ENCODE results near the gene APBB2.
A peak's percentile ranks its signal among the peaks of the same experiment; 100 is the strongest.

Gene APBB2

GRCh38 chr4:40840985-40841571 is 373.3 kb downstream of the APBB2 start:
- POLR2A ChIA-PET = no interaction called here
- H3K4me3 ChIP-seq (ENCODE audit: low read depth, low read length) = no peak overlapping the region
- DNase-seq (ENCODE audit: low read depth, low spot score) = peak; percentile 50
- CTCF ChIA-PET = interaction anchor here (0.7 to 3.6 kb wide), 42 partner anchors 8 to 413 kb away, joined by 3 to 55 read pairs (median 6); partner anchors contain the start of gene APBB2
- TF ChIP-seq CTCF (IDR thresholded peaks at IDR 0.05; ENCODE audit: insufficient read depth, low read length, missing control alignments) = peak; percentile 85

- POLR2A ChIA-PET = no interaction called here
Measured at GRCh38 chr4:40840255-40840984, 373.9 kb downstream of the APBB2 start.

GRCh38 chr4:40838742-40839141 is 375.6 kb downstream of the APBB2 start:
- DNase-seq (ENCODE audit: low read depth, low spot score) = no peak
- ChIA-PET POLR2A (no interaction called here), CTCF (interaction anchor here (1.1 to 3.6 kb wide), 6 partner anchors 9 to 86 kb away, joined by 3 to 55 read pairs (median 6); no protein-coding TSS in a partner anchor)
- TF ChIP-seq CTCF (IDR thresholded peaks at IDR 0.05; ENCODE audit: insufficient read depth, low read length, missing control alignments) = no peak
- H3K4me3 ChIP-seq (ENCODE audit: low read depth, low read length) = no peak overlapping the region

More at GRCh38 chr4:40840255-40840984, 373.9 kb downstream of the APBB2 start:
- DNase-seq (ENCODE audit: low read depth, low spot score) = no peak
- H3K4me3 ChIP-seq (ENCODE audit: low read depth, low read length) = no peak overlapping the region
- TF ChIP-seq CTCF (IDR thresholded peaks at IDR 0.05; ENCODE audit: insufficient read depth, low read length, missing control alignments) = no peak
- CTCF ChIA-PET = interaction anchor here (0.7 to 3.6 kb wide), 43 partner anchors 9 to 413 kb away, joined by 3 to 55 read pairs (median 6); partner anchors contain the start of gene APBB2

GRCh38 chr4:40837094-40837870 is 377.1 kb downstream of the APBB2 start:
- no peak for DNase-seq (ENCODE audit: low read depth, low spot score)
- POLR2A ChIA-PET = no interaction called here
- H3K4me3 ChIP-seq (ENCODE audit: low read depth, low read length) = no peak overlapping the region
- TF ChIP-seq CTCF (IDR thresholded peaks at IDR 0.05; ENCODE audit: insufficient read depth, low read length, missing control alignments) = no peak
- CTCF ChIA-PET = interaction anchor here (0.6 to 1.2 kb wide), 4 partner anchors 8 to 60 kb away, joined by 3 read pairs; no protein-coding TSS in a partner anchor

GRCh38 chr4:40833212-40833611 is 381.1 kb downstream of the APBB2 start:
- no peak overlapping the region for H3K4me3 ChIP-seq (ENCODE audit: low read depth, low read length)
- no peak for DNase-seq (ENCODE audit: low read depth, low spot score)
- ChIA-PET POLR2A (no interaction called here), CTCF (interaction anchor here (0.6 to 7.3 kb wide), 2 partner anchors 7 to 266 kb away, joined by 3 to 55 read pairs; no protein-coding TSS in a partner anchor)
- TF ChIP-seq CTCF (IDR thresholded peaks at IDR 0.05; ENCODE audit: insufficient read depth, low read length, missing control alignments) = no peak
